ENCODE measurements around the gene TTC32.
"Not testable (repeated sequence)": the region's sequence is repeated elsewhere in the genome, so short reads cannot be mapped to it uniquely, and the experiment has no call there.

TTC32 gene

DNA sequence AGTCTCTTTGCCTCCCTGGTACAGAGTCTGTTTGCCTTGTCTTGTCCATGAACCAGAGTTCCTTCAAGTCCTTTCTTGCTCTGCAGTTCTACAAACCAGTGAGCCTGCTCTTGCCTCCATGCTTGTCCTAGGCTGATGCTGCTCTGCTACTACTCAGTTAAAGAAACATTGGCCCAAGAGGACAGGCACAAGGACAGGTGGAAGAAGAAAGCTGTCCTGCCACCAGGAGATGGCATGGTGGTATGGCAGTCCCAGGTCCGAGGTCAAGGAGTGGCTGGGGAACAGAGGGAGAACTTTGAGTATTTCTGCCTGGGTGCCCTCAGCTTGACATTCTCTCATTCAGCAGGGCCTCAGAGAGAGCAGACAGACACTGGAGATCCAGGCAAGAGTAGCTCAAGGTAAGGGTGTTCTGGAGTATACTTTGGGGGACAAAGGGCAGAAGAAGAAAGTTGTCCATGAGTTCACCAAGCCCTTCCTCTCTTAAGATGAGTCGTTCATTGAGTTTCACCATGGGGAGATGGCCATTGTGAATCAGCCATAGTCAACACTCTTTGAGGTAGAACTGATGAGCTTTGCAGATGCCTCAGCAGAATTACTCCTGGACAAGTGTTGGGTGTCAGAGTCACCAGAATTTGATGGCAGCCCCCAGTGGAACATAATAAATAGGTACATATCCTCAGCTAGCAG lies 20.4 kb downstream of the TTC32 start:
- DNase-seq (ENCODE audit: low spot score in 2 of 2) (no peak), ATAC-seq (replicated peaks; ENCODE audit: extremely low read depth, poor library complexity, severe bottlenecking) (no peak)
- H3K36me3 Mint-ChIP-seq (ENCODE audit: insufficient read depth), result no peaks in the 10 kb centered on the region
- H3K27me3 Mint-ChIP-seq, result no peaks in the 10 kb centered on the region
- no peak overlapping the region for H3K4me3 Mint-ChIP-seq
- H3K9me3 Mint-ChIP-seq, result no peaks in the 10 kb centered on the region
- no peak overlapping the region for H3K27ac Mint-ChIP-seq (ENCODE audit: low read depth)
- H3K4me1 Mint-ChIP-seq, result no peaks in the 10 kb centered on the region

DNA sequence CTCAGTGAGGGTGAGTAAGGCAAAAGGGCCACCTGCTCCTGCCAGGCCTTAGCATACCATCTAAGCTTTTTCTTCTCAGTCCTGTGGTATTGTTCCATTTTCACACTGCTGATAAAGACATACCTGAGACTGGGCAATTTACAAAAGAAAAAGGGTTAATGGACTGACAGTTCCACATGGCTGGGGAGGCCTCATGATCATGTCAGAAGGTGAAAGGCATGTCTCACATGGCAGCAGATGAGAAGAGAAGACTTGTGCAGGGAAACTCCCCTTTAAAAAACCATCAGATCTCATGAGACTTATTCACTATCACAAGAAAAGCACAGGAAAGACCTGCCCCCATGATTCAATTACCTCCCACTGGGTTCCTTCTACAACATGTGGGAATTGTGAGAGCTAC lies 21.6 kb downstream of the TTC32 start:
- not testable (repeated sequence) for H3K4me3 Mint-ChIP-seq; ATAC-seq (replicated peaks; ENCODE audit: extremely low read depth, poor library complexity, severe bottlenecking); H3K9me3 Mint-ChIP-seq; DNase-seq (ENCODE audit: low spot score in 2 of 2); H3K36me3 Mint-ChIP-seq (ENCODE audit: insufficient read depth); H3K4me1 Mint-ChIP-seq; H3K27me3 Mint-ChIP-seq; H3K27ac Mint-ChIP-seq (ENCODE audit: low read depth)

DNA sequence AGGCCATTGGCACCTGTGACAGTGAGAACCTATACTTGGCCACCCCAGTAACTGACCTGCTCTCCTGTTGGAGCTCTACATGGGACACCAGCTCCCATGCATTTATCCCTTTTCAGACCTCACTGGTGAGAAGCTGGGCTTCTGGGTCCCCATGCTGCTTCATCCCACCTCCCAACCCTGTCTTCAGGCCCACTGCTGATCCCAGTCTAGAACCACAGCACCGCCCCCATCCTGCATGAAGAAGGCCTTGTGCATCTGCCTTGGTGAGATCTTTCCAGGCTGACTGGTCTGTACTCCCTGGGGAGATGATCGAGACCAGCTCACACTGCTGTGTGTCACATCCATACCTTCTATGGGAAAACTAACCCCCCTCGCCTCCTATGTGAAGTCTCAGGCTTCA lies 22.7 kb downstream of the TTC32 start:
- Mint-ChIP-seq H3K36me3 (ENCODE audit: insufficient read depth) (no peaks in the 10 kb centered on the region), H3K27me3 (no peaks in the 10 kb centered on the region), H3K4me3 (no peak overlapping the region), H3K4me1 (no peaks in the 10 kb centered on the region), H3K27ac (ENCODE audit: low read depth) (no peak overlapping the region), H3K9me3 (no peaks in the 10 kb centered on the region)
- ATAC-seq (replicated peaks; ENCODE audit: extremely low read depth, poor library complexity, severe bottlenecking), result no peak
- DNase-seq (ENCODE audit: low spot score in 2 of 2), result no peak

DNA sequence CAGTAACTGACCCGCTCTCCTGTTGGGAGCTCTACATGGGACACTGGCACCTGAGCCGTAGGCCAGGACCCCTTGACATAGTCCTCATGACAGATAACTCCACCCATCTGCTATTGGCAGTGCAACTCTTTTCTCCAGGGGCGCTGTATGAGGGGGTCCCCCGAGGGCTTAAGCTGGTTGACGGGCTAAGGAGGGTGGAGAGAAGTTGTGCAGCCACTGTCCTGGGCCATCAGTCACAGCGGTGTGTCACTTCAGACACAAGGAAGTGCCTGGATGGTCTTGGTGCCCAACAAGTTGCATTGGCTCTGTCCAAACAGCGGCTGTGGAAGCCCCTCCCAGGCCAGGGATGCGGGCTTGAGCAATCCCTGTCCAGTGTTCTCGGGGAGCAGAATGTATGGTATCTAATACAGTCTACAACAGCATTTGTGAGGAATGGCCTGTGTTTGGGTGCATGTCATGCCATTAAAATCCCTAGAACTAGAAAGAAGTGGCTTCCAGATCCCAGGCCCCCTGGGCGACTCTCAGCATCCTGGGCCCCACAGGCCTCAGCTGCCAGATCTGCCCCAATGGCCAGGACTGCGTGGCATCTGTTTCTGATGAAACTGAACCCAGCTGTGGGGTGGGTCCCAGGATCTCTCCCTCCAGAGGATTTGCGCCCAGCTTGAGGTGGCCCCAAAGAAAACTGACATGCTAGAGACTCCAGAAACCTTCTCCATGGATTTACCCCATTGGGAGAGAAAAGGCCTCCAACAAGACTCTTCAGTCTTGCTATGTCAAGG lies 23.3 kb downstream of the TTC32 start:
- Mint-ChIP-seq H3K4me1 (no peaks in the 10 kb centered on the region), H3K4me3 (no peak overlapping the region), H3K27me3 (no peaks in the 10 kb centered on the region), H3K27ac (ENCODE audit: low read depth) (no peak overlapping the region), H3K36me3 (ENCODE audit: insufficient read depth) (no peaks in the 10 kb centered on the region), H3K9me3 (no peaks in the 10 kb centered on the region)
- DNase-seq (ENCODE audit: low spot score in 2 of 2) (no peak), ATAC-seq (replicated peaks; ENCODE audit: extremely low read depth, poor library complexity, severe bottlenecking) (no peak)

DNA sequence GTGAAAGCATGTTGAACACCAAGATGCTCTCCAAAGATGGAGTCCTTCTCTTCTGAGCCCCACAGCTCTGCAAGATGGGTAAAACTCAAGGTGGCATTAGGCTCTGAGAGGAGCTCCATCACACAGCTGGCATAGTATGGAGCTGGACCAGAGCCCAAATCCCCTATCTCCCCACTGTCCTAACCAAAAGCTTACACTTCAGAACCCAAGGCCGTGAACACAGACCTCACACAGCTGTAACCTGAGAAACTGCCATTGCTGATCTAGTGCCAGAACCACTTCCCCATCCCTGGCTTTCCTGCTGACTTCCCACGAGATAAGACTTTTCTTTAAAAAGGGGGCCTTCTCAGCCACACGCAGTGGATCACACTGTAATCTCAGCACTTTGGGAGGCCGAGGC lies 25.0 kb downstream of the TTC32 start:
- ATAC-seq (replicated peaks; ENCODE audit: extremely low read depth, poor library complexity, severe bottlenecking) (no peak), DNase-seq (ENCODE audit: low spot score in 2 of 2) (no peak)
- Mint-ChIP-seq H3K27ac (ENCODE audit: low read depth) (no peak overlapping the region), H3K4me1 (peaks cover 5% of the 10 kb centered on the region), H3K9me3 (no peaks in the 10 kb centered on the region), H3K27me3 (no peaks in the 10 kb centered on the region), H3K36me3 (ENCODE audit: insufficient read depth) (no peaks in the 10 kb centered on the region), H3K4me3 (no peak overlapping the region)

DNA sequence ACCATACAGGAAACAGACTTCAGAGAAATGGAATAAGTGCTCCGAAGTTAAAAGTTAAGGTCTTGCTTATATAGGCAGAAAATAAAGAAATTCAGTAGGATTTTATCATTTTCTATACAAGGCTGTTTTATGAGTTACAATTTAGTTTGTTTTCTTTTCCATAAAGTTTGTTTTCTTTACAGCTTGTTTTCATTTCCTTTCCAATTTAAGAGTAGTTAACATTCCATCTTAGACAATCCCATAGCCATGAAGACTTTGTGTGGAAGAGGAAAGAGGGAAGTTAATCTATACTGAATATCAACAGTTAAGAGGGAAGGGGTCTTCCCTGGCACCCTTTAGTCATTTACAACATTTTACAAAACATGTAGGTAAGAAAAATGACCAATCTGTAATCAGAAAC lies 26.5 kb downstream of the TTC32 start:
- peaks cover 6% of the 10 kb centered on the region for H3K4me1 Mint-ChIP-seq
- no peak for DNase-seq (ENCODE audit: low spot score in 2 of 2)
- no peaks in the 10 kb centered on the region for H3K9me3 Mint-ChIP-seq
- no peak overlapping the region for H3K4me3 Mint-ChIP-seq
- H3K27ac Mint-ChIP-seq (ENCODE audit: low read depth), result no peak overlapping the region
- no peaks in the 10 kb centered on the region for H3K27me3 Mint-ChIP-seq
- H3K36me3 Mint-ChIP-seq (ENCODE audit: insufficient read depth), result no peaks in the 10 kb centered on the region
- no peak for ATAC-seq (replicated peaks; ENCODE audit: extremely low read depth, poor library complexity, severe bottlenecking)

DNA sequence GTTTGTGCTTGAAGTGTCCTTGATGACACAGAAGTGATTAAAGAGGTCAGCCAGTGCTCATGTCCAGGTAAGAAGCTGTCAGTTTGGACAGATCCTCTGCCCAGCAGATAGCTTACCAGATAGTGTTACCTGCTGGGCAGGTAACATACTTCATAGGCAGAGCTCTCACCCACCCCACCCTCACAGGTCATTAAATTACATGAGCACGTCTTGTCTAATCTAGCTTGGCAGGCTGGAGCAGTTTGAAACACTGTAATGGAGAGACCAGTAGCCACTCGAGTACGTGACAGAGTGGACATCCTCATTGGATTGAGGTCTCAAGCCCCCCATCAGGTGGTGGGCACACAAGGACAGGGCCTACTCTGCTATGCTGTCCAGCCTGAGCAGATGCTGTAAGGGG lies 27.1 kb downstream of the TTC32 start:
- Mint-ChIP-seq H3K9me3 (no peaks in the 10 kb centered on the region), H3K4me1 (peaks cover 10% of the 10 kb centered on the region), H3K27ac (ENCODE audit: low read depth) (no peak overlapping the region), H3K27me3 (no peaks in the 10 kb centered on the region), H3K36me3 (ENCODE audit: insufficient read depth) (no peaks in the 10 kb centered on the region), H3K4me3 (no peak overlapping the region)
- no peak for ATAC-seq (replicated peaks; ENCODE audit: extremely low read depth, poor library complexity, severe bottlenecking)
- DNase-seq (ENCODE audit: low spot score in 2 of 2), result no peak

DNA sequence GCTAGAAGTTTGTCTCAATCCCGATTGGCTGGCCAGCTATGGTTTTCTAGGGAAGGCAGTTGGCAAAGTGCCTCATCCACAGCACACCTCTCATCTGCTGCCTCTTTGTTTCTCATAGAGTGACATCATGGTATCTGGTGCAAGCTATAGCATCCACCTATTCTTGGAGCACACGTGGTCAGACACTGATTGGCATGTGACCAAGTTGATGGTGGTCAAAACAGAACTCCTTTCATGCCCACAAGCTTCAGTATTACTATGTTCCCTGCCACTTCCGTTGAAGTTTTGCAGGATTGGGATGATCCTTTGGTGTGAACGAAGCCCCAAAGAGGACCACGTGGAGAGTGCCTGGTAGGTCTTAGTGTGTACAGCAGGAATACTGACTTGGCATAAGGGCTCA lies 28.8 kb downstream of the TTC32 start:
- Mint-ChIP-seq H3K27ac (ENCODE audit: low read depth) (no peak overlapping the region), H3K4me3 (no peak overlapping the region), H3K27me3 (no peaks in the 10 kb centered on the region), H3K9me3 (no peaks in the 10 kb centered on the region), H3K36me3 (ENCODE audit: insufficient read depth) (peaks cover 3% of the 10 kb centered on the region), H3K4me1 (peaks cover 25% of the 10 kb centered on the region)
- DNase-seq (ENCODE audit: low spot score in 2 of 2), result no peak
- no peak for ATAC-seq (replicated peaks; ENCODE audit: extremely low read depth, poor library complexity, severe bottlenecking)

GRCh38 chr2:19872302-19872701 lies 29.5 kb downstream of the TTC32 start:
- H3K4me3 Mint-ChIP-seq, result no peak overlapping the region
- peaks cover 26% of the 10 kb centered on the region for H3K4me1 Mint-ChIP-seq
- H3K9me3 Mint-ChIP-seq, result no peaks in the 10 kb centered on the region
- DNase-seq (ENCODE audit: low spot score in 2 of 2), result no peak
- H3K36me3 Mint-ChIP-seq (ENCODE audit: insufficient read depth), result peaks cover 3% of the 10 kb centered on the region
- no peaks in the 10 kb centered on the region for H3K27me3 Mint-ChIP-seq
- ATAC-seq (replicated peaks; ENCODE audit: extremely low read depth, poor library complexity, severe bottlenecking), result no peak
- no peak overlapping the region for H3K27ac Mint-ChIP-seq (ENCODE audit: low read depth)

- Mint-ChIP-seq H3K4me1 (peaks cover 26% of the 10 kb centered on the region), H3K9me3 (no peaks in the 10 kb centered on the region), H3K27me3 (no peaks in the 10 kb centered on the region), H3K36me3 (ENCODE audit: insufficient read depth) (peaks cover 3% of the 10 kb centered on the region), H3K27ac (ENCODE audit: low read depth) (no peak overlapping the region), H3K4me3 (no peak overlapping the region)
- DNase-seq (ENCODE audit: low spot score in 2 of 2) (no peak), ATAC-seq (replicated peaks; ENCODE audit: extremely low read depth, poor library complexity, severe bottlenecking) (no peak)
Observed at GRCh38 chr2:19871836-19872235, 29.9 kb downstream of the TTC32 start.

GRCh38 chr2:19870792-19871191 lies 31.0 kb downstream of the TTC32 start:
- DNase-seq (ENCODE audit: low spot score in 2 of 2) (no peak), ATAC-seq (replicated peaks; ENCODE audit: extremely low read depth, poor library complexity, severe bottlenecking) (no peak)
- Mint-ChIP-seq H3K36me3 (ENCODE audit: insufficient read depth) (peaks cover 3% of the 10 kb centered on the region), H3K4me3 (no peak overlapping the region), H3K4me1 (peaks cover 26% of the 10 kb centered on the region), H3K27me3 (no peaks in the 10 kb centered on the region), H3K9me3 (no peaks in the 10 kb centered on the region), H3K27ac (ENCODE audit: low read depth) (no peak overlapping the region)

DNA sequence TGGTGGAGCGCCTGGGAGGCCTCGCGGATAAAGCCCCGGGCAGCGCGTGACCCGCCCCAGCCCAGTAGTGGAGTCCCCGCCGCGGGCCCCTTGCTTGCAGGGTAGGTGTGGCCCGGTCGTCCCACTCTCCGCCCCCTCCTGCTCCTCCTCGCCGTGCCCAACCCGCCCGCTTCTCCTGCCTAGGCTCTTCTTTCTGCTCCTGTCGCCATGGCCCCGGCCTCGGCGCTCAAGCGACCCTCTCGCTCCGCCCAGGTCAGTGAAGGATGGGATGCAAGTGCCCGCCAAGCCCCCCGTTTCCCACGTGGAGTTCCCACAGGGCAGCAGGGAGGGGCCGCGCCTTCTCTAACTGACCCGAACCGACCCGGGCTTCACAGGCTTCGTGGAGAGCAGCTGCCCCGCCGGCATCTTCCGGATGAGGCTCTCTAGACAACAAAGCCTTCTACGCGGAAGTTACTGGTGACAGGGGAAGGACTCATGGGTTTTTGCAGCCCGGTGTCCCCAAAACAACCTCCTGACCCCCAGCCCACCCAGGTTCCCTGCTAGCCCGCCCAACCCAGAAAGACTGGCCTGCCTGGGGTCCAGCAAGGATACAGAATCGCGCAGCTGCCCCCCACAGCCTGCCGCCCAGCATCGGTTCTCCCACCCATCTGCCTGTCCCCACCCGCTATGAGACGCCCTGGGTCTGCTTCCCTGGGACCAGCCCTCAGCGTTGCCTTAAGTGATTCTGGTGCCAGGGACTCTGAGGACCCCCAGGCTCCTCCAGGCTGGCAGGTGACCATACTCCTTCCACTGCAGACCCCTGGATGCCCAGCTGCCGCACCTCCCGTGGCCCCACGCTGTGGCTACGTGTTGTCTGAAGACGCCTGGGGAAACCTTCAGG lies 32.8 kb downstream of the TTC32 start:
- Mint-ChIP-seq H3K36me3 (ENCODE audit: insufficient read depth) (peaks cover 3% of the 10 kb centered on the region), H3K27me3 (no peaks in the 10 kb centered on the region), H3K9me3 (no peaks in the 10 kb centered on the region), H3K4me3 (peak overlapping the region; percentile 94), H3K4me1 (peaks cover 26% of the 10 kb centered on the region), H3K27ac (ENCODE audit: low read depth) (peak overlapping the region; percentile 96)
- peak; percentile 86 for ATAC-seq (replicated peaks; ENCODE audit: extremely low read depth, poor library complexity, severe bottlenecking)
- peak; percentile 37 to 41 for DNase-seq (ENCODE audit: low spot score in 2 of 2)
